ENCODE measurements around the gene GNPAT.

The GNPAT gene

DNA sequence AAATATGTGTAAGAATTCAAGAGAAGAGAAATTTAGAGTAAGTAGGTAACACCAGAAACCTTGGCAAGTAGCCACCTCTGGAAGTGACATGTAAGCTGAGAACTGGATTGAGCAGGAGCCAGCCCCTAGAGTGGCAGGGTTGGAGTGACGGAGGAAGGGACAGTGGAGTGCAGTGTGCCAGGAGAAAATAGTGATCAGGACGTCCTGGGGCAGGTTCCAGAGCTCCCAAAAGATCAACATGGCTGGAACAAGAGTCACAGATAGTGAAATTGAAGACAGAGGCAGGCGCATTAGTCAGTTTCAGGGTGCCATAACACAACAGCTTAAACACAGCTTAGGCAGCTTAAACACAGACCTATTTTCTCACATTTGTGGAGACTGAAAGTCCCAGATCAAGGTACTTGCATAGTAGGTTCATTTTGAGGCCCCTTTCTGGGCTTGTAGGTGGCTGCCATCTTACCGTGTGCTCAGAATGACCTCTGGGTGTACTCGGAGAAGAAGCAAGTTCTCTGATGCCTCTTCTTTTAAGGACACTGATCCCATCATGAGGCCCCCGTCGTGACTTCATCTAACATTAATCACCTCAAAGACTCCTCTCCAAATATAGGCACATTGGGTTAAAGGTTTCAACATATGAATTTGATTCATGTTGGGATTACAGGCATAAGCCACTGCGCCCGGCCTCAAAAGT lies 37.2 kb downstream of the GNPAT start:
- TF ChIP-seq SUZ12 (IDR thresholded peaks at IDR 0.05) (no peak), CTBP1 (IDR thresholded peaks at IDR 0.05; ENCODE audit: borderline replicate concordance) (no peak), FOXA1 (IDR thresholded peaks at IDR 0.05) (no peak), ELF4 (IDR thresholded peaks at IDR 0.05) (no peak), NFRKB (IDR thresholded peaks at IDR 0.05) (no peak)
- no peak for DNase-seq (ENCODE audit: extremely low spot score)
- ChIA-PET POLR2A (no interaction called here), CTCF (interaction anchor here (1.1 kb wide), 1 partner anchor 12 kb away, joined by 3 read pairs; no protein-coding TSS in a partner anchor)

DNA sequence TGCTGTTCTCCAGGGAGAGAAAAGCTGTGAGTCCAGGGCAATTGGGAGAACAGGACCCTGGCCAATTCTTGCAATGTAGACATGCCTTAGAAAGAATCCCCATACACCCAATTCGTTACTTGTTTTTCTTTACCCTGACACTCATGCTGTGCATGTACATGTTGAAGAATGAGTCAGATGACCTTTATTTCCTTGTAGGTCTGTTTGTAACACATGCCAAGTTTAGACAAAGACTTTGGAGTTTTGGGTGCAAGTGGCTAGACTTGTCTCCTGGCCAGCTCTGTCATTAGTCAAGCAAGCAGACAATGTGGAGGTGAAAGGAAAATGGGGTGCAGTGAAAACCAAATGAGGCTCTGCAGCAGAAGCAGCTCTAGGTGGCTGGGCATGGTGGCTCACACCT lies 38.1 kb downstream of the GNPAT start:
- CTCF ChIA-PET: interaction anchor here (0.6 kb wide), 1 partner anchor 324 kb away, joined by 3 read pairs; no protein-coding TSS in a partner anchor
- DNase-seq (ENCODE audit: extremely low spot score): no peak
- no peak for TF ChIP-seq ARNT (IDR thresholded peaks at IDR 0.05)
- TF ChIP-seq ELF4 (IDR thresholded peaks at IDR 0.05): no peak
- no peak for TF ChIP-seq HDGF (IDR thresholded peaks at IDR 0.05; ENCODE audit: borderline replicate concordance)
- TF ChIP-seq PKNOX1 (IDR thresholded peaks at IDR 0.05): no peak
- TF ChIP-seq ZNF384 (IDR thresholded peaks at IDR 0.05): no peak
- no peak for TF ChIP-seq BHLHE40 (IDR thresholded peaks at IDR 0.05; ENCODE audit: borderline replicate concordance)
- no peak for TF ChIP-seq FOXK2 (IDR thresholded peaks at IDR 0.05)
- no peak for TF ChIP-seq FOXM1 (IDR thresholded peaks at IDR 0.05; ENCODE audit: borderline replicate concordance)
- no peak for TF ChIP-seq TARDBP (IDR thresholded peaks at IDR 0.05)
- TF ChIP-seq CTBP1 (IDR thresholded peaks at IDR 0.05; ENCODE audit: borderline replicate concordance): no peak
- TF ChIP-seq L3MBTL2 (conservative IDR thresholded peaks at IDR 0.05): no peak
- TF ChIP-seq LEF1 (IDR thresholded peaks at IDR 0.05; ENCODE audit: borderline replicate concordance): no peak
- no peak for TF ChIP-seq SP1 (IDR thresholded peaks at IDR 0.05)
- no peak for TF ChIP-seq NFRKB (IDR thresholded peaks at IDR 0.05)
- no peak for TF ChIP-seq FOXA1 (IDR thresholded peaks at IDR 0.05)
- no peak for TF ChIP-seq SUZ12 (IDR thresholded peaks at IDR 0.05)
- POLR2A ChIA-PET: no interaction called here

- DNase-seq (ENCODE audit: extremely low spot score): no peak
- ChIA-PET CTCF (interaction anchor here (2.2 kb wide), 1 partner anchor 11 kb away, joined by 5 read pairs; no protein-coding TSS in a partner anchor), POLR2A (no interaction called here)
- TF ChIP-seq ZNF384 (IDR thresholded peaks at IDR 0.05) (peak; percentile 24; the same call in 1 of the 2 replicates), LEF1 (IDR thresholded peaks at IDR 0.05; ENCODE audit: borderline replicate concordance) (no peak)
Measured at GRCh38 chr1:231279683-231280082, 38.7 kb downstream of the GNPAT start.

DNA sequence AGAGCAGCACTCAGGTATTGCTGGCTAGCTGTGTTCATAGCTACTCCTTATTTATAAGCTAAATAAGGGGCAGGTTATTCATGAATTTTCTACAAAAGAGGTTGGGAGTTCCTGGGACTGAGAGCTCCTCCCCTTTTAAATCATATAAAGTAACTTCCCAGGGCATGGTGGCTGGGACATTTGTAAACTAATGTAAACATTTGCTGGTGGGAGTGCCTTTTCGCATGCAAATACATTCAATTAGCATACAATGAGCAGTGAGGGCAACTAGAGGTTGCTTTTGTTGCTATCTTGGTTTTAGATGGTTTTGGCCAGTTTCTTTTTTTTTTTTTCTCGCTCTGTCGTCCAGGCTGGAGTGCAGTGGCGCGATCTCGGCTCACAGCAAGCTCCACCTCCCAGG lies 43.4 kb downstream of the GNPAT start:
- POLR2A ChIA-PET: no interaction called here
- TF ChIP-seq L3MBTL2 (conservative IDR thresholded peaks at IDR 0.05): no peak
- no peak for TF ChIP-seq FOXA1 (IDR thresholded peaks at IDR 0.05)
- TF ChIP-seq TARDBP (IDR thresholded peaks at IDR 0.05): no peak
- no peak for TF ChIP-seq HDGF (IDR thresholded peaks at IDR 0.05; ENCODE audit: borderline replicate concordance)
- no peak for TF ChIP-seq CTBP1 (IDR thresholded peaks at IDR 0.05; ENCODE audit: borderline replicate concordance)
- no peak for TF ChIP-seq PKNOX1 (IDR thresholded peaks at IDR 0.05)
- no peak for TF ChIP-seq SUZ12 (IDR thresholded peaks at IDR 0.05)

DNA sequence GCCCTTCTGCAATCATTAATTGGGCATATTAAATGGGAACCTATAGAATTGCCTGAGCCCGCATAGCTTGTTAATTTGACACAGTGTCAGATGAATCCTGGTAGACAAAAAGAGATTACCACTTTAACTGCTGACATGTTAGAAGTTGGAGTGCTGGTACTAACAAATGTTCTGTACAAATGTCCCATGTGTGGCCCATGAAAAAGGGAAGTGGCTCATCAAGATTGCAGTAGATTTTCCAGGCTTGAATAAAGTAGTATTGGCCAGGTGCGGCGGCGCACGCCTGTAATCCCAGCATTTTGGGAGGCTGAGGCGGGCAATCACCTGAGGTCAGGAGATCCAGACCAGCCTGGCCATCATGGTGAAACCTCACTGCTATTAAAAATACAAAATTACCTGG lies 45.6 kb downstream of the GNPAT start:
- ChIA-PET CTCF (no interaction called here), POLR2A (no interaction called here)
- TF ChIP-seq SP1 (IDR thresholded peaks at IDR 0.05): no peak
- no peak for TF ChIP-seq TARDBP (IDR thresholded peaks at IDR 0.05)
- TF ChIP-seq NFRKB (IDR thresholded peaks at IDR 0.05): no peak
- TF ChIP-seq ZNF384 (IDR thresholded peaks at IDR 0.05): no peak
- TF ChIP-seq BHLHE40 (IDR thresholded peaks at IDR 0.05; ENCODE audit: borderline replicate concordance): no peak
- TF ChIP-seq PKNOX1 (IDR thresholded peaks at IDR 0.05): no peak
- no peak for TF ChIP-seq LEF1 (IDR thresholded peaks at IDR 0.05; ENCODE audit: borderline replicate concordance)
- no peak for TF ChIP-seq HDGF (IDR thresholded peaks at IDR 0.05; ENCODE audit: borderline replicate concordance)
- TF ChIP-seq FOXM1 (IDR thresholded peaks at IDR 0.05; ENCODE audit: borderline replicate concordance): no peak
- no peak for TF ChIP-seq FOXA1 (IDR thresholded peaks at IDR 0.05)
- DNase-seq (ENCODE audit: extremely low spot score): no peak

More for the DNA sequence above, 43.4 kb downstream of the GNPAT start:
- CTCF ChIA-PET: no interaction called here
- no peak for DNase-seq (ENCODE audit: extremely low spot score)

GRCh38 chr1:231295938-231296337 lies 54.9 kb downstream of the GNPAT start:
- no peak for DNase-seq (ENCODE audit: extremely low spot score)
- TF ChIP-seq SP1 (IDR thresholded peaks at IDR 0.05) (no peak), L3MBTL2 (conservative IDR thresholded peaks at IDR 0.05) (no peak), PKNOX1 (IDR thresholded peaks at IDR 0.05) (no peak)
- POLR2A ChIA-PET: no interaction called here
- CTCF ChIA-PET: no interaction called here

Measured in HEK293T (cell line).